ENCODE data around the gene PKN1. TPM values are rescaled to one million over a fixed set of nuclear protein-coding genes. Genes with fewer than 3 reads are reported as not detected.
"Not testable (repeated sequence)": the region's sequence is repeated elsewhere in the genome, so short reads cannot be mapped to it uniquely, and the experiment has no call there.

Gene PKN1
- total RNA-seq, 4 donors from 2014 or later = 13.2 to 30.9 (median 16.4) TPM

DNA sequence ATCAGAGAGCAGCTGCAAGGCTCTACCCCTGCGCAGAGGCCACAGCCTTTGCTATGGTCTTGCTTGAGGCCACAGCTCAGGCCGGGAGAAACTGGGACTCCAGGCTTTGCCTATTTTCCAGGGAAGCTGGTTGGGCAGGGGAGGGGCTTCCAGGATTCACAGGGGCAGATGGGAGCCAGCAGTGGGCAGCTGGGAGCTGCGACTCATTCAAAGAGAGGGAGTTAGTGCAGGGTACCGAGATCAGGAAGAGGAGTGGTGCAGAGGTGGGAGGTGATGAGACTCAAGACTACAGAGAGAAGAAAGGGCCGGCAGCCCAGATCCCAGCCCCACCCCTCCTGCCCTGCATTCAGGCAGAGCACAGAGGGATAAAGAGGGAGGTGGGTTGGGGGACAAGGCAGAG, 39.8 kb upstream of the PKN1 start:
- no peak for DNase-seq (ENCODE audit: low spot score in 2 of 2)
- H3K4me3 ChIP-seq (ENCODE audit: low read depth, poor library complexity, severe bottlenecking) = no peak overlapping the region
- WGBS, 2 donors = 72% methylated on average over 5 of the region's 5 CpGs
- TF ChIP-seq POLR2A (IDR thresholded peaks at IDR 0.05) = no peak
- TF ChIP-seq, protein P1, sequence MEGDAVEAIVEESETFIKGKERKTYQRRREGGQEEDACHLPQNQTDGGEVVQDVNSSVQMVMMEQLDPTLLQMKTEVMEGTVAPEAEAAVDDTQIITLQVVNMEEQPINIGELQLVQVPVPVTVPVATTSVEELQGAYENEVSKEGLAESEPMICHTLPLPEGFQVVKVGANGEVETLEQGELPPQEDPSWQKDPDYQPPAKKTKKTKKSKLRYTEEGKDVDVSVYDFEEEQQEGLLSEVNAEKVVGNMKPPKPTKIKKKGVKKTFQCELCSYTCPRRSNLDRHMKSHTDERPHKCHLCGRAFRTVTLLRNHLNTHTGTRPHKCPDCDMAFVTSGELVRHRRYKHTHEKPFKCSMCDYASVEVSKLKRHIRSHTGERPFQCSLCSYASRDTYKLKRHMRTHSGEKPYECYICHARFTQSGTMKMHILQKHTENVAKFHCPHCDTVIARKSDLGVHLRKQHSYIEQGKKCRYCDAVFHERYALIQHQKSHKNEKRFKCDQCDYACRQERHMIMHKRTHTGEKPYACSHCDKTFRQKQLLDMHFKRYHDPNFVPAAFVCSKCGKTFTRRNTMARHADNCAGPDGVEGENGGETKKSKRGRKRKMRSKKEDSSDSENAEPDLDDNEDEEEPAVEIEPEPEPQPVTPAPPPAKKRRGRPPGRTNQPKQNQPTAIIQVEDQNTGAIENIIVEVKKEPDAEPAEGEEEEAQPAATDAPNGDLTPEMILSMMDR (IDR thresholded peaks at IDR 0.05) = no peak
- intact Hi-C loops (cut with DNase I; ENCODE audit: low total_unique reads) = no loop called here

- WGBS, 2 donors = 92% methylated on average over 9 of the region's 9 CpGs
- no peak overlapping the region for H3K4me3 ChIP-seq (ENCODE audit: low read depth, poor library complexity, severe bottlenecking)
- no peak for TF ChIP-seq POLR2A (IDR thresholded peaks at IDR 0.05)
- TF ChIP-seq, protein P1 (IDR thresholded peaks at IDR 0.05) = no peak
- intact Hi-C loops (cut with DNase I; ENCODE audit: low total_unique reads) = no loop called here
- DNase-seq (ENCODE audit: low spot score in 2 of 2) = no peak
Measured at GRCh38 chr19:14394167-14394566, 38.9 kb upstream of the PKN1 start.

GRCh38 chr19:14395262-14395661, 37.8 kb upstream of the PKN1 start:
- no peak for DNase-seq (ENCODE audit: low spot score in 2 of 2)
- 91 to 94% methylated on average over 9 of the region's 9 CpGs for WGBS, 2 donors
- intact Hi-C loops (cut with DNase I; ENCODE audit: low total_unique reads) = no loop called here
- H3K4me3 ChIP-seq (ENCODE audit: low read depth, poor library complexity, severe bottlenecking) = no peak overlapping the region
- no peak for TF ChIP-seq POLR2A (IDR thresholded peaks at IDR 0.05)
- TF ChIP-seq, protein P1 (IDR thresholded peaks at IDR 0.05) = no peak

DNA sequence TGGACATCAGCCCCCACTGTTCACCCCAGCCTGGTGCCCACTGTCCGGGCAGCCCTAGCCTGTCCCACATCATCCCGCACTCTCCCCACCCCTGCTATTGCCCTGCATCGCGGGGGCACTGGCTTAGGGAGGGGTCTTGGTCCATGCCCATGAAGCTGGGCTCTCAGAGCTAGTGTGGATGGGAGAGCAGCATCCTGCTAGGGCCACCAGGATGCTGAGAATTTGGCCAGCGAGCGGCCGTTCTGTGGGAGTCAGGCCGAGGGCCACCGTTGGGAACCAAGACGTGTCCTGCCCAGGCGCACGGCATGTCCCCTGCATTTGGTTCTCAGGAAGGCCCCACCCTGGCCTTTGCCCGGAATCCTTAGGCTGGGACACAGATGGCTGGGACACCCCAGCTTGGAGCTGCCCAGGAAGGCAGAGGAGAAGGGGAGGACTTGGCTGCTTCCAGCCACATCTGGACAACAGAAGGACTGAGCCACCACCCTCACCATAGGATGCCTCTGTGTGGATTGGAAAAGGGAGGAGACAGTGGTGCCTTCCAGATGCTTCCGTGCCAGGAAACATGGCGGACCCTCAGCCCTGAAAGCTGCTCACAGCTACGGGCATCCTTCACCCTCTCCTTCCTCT, 37.3 kb upstream of the PKN1 start:
- whole genome bisulfite sequencing, 2 donors = 63 to 66% methylated on average over 13 to 16 of the region's 16 CpGs
- TF ChIP-seq POLR2A (IDR thresholded peaks at IDR 0.05) = no peak
- TF ChIP-seq, protein P1 (IDR thresholded peaks at IDR 0.05) = no peak
- intact Hi-C loops (cut with DNase I; ENCODE audit: low total_unique reads) = no loop called here
- DNase-seq (ENCODE audit: low spot score in 2 of 2) = no peak
- no peak overlapping the region for H3K4me3 ChIP-seq (ENCODE audit: low read depth, poor library complexity, severe bottlenecking)

- 100% methylated on average over 1 to 2 of the region's 3 CpGs for WGBS, 2 donors
- DNase-seq (ENCODE audit: low spot score in 2 of 2); H3K4me3 ChIP-seq (ENCODE audit: low read depth, poor library complexity, severe bottlenecking); intact Hi-C loops (cut with DNase I; ENCODE audit: low total_unique reads): not testable (repeated sequence)
Measured at GRCh38 chr19:14396730-14397129, 36.4 kb upstream of the PKN1 start.

- 90 to 91% methylated on average over 12 to 14 of the region's 16 CpGs for WGBS, 2 donors
- DNase-seq (ENCODE audit: low spot score in 2 of 2); intact Hi-C loops (cut with DNase I; ENCODE audit: low total_unique reads); H3K4me3 ChIP-seq (ENCODE audit: low read depth, poor library complexity, severe bottlenecking): not testable (repeated sequence)
Measured at GRCh38 chr19:14397168-14397567, 35.9 kb upstream of the PKN1 start.

GRCh38 chr19:14400951-14401431, 32.1 kb upstream of the PKN1 start:
- no peak for DNase-seq (ENCODE audit: low spot score in 2 of 2)
- WGBS, 2 donors = 87 to 91% methylated on average over 11 of the region's 11 CpGs
- intact Hi-C loops (cut with DNase I; ENCODE audit: low total_unique reads) = no loop called here
- H3K4me3 ChIP-seq (ENCODE audit: low read depth, poor library complexity, severe bottlenecking) = no peak overlapping the region
- TF ChIP-seq, protein P1 (IDR thresholded peaks at IDR 0.05) = no peak
- TF ChIP-seq POLR2A (IDR thresholded peaks at IDR 0.05) = no peak
